ENCODE data around the gene SLC7A5. TPM values are rescaled to one million over a fixed set of nuclear protein-coding genes. Genes with fewer than 3 reads are reported as not detected.

The SLC7A5 gene
- total RNA-seq, 3 donors from 2014 or later (not counting 1 experiment from before 2014, with no cell fraction given), result 27.2 to 66.1 (median 34.2) TPM

DNA sequence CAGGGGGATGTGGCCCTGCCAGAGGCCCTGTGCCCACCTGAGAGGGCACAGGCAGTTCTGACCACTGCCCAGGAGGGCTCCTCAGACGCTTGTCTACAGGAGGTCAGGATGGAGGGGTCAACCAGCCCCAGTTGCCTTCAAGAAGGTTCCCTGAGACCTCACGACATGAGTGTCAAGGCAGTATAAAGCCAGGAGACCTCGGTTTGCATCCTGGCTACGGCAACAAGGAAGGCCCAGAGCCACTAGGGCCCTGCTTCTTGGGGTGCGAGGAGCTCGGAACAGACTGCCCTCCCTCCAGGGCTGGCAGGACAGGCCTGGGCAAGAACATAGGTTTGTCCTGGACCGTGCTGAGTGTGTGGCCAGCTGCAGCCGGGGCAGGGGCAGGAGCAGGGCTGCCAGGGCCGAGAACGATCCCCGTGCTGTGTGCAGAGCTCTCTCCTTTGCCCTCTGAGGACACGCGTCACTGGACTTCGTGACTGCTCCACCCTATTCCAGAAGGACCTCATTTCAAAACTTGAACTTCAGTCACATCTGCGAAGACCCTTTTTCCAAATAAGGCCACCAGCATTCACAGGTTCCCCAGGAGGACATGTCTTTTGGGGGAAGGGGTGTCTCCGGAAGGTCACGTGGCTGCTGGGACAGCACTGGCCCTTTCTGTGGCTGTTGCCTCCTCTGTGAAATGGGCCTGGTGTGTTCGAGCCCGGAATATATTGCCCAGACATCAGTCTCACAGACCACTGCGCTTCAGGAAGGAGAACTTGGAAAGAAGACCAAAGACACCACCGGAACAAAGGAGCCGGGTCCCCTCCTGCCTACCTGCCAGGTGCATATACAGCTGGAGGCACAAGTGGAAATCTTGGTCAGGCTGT lies 27.7 kb downstream of the SLC7A5 start:
- intact Hi-C loops (cut with micrococcal nuclease), result no loop called here
- Histone ChIP-seq H3K9me3 (ENCODE audit: control insufficient read depth, insufficient read depth, low read length) (no peaks in the 10 kb centered on the region), H3K4me1 (ENCODE audit: control insufficient read depth, insufficient read depth, low read length) (peaks cover 10% of the 10 kb centered on the region), H3K36me3 (ENCODE audit: control insufficient read depth, insufficient read depth, low read length) (peaks cover 5% of the 10 kb centered on the region), H3K4me3 (ENCODE audit: low read length) (no peak overlapping the region), H3K27ac (ENCODE audit: low read length) (no peak overlapping the region), H3K27me3 (ENCODE audit: control insufficient read depth, insufficient read depth, low read length) (no peaks in the 10 kb centered on the region)
- Mint-ChIP-seq H3K27me3 (ENCODE audit: low read depth in 2 of 2) (no peaks in the 10 kb centered on the region), H3K4me1 (no peaks in the 10 kb centered on the region), H3K9me3 (no peaks in the 10 kb centered on the region), H3K36me3 (no peaks in the 10 kb centered on the region), H3K4me3 (no peak overlapping the region), H3K27ac (no peak overlapping the region)
- DNase-seq, result no peak
- TF ChIP-seq, protein P1, sequence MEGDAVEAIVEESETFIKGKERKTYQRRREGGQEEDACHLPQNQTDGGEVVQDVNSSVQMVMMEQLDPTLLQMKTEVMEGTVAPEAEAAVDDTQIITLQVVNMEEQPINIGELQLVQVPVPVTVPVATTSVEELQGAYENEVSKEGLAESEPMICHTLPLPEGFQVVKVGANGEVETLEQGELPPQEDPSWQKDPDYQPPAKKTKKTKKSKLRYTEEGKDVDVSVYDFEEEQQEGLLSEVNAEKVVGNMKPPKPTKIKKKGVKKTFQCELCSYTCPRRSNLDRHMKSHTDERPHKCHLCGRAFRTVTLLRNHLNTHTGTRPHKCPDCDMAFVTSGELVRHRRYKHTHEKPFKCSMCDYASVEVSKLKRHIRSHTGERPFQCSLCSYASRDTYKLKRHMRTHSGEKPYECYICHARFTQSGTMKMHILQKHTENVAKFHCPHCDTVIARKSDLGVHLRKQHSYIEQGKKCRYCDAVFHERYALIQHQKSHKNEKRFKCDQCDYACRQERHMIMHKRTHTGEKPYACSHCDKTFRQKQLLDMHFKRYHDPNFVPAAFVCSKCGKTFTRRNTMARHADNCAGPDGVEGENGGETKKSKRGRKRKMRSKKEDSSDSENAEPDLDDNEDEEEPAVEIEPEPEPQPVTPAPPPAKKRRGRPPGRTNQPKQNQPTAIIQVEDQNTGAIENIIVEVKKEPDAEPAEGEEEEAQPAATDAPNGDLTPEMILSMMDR (IDR thresholded peaks at IDR 0.05), result no peak
- 95% methylated on average over 22 of the region's 22 CpGs for WGBS (ENCODE audit: insufficient coverage)
- ATAC-seq, result no peak

DNA sequence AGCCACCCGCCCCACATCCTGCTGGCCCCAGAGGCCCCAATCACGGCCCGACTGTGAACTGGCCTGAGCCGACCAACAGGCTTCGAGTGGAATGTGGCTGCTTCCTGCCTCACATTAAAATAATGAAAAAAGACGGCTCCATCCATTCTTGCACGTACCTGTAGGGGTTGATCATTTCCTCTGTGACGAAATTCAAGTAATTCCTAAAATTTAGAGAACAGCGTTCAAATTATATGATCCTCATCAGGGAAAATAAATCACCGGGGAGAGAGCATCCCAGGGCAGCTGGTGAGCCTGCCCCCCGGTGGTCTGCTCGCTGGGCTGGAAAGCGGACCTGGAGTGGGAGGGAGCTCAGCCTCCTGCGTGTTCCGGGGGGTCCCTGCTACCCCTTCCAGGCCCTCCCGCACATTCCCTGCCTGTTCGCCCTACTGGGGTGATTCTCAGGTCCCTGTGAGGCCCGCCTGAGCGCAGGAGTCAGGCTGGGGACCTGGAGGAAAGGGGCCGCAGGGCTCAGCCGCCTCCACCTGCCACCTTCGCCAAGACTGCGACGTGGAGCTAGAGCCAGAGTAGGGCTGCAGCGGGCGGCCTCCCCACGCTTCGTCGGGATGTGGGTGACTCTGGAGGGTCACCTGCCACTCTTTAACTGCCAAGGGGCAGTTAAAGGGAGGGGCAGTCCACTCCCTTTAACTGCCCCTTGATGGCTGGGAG lies 28.9 kb downstream of the SLC7A5 start:
- Mint-ChIP-seq H3K27ac (no peak overlapping the region), H3K4me3 (no peak overlapping the region), H3K36me3 (no peaks in the 10 kb centered on the region), H3K27me3 (ENCODE audit: low read depth in 2 of 2) (no peaks in the 10 kb centered on the region), H3K9me3 (no peaks in the 10 kb centered on the region), H3K4me1 (no peaks in the 10 kb centered on the region)
- WGBS (ENCODE audit: insufficient coverage), result 91% methylated on average over 29 of the region's 29 CpGs
- Histone ChIP-seq H3K27me3 (ENCODE audit: control insufficient read depth, insufficient read depth, low read length) (no peaks in the 10 kb centered on the region), H3K36me3 (ENCODE audit: control insufficient read depth, insufficient read depth, low read length) (peaks cover 11% of the 10 kb centered on the region), H3K4me1 (ENCODE audit: control insufficient read depth, insufficient read depth, low read length) (peaks cover 10% of the 10 kb centered on the region), H3K9me3 (ENCODE audit: control insufficient read depth, insufficient read depth, low read length) (no peaks in the 10 kb centered on the region), H3K4me3 (ENCODE audit: low read length) (no peak overlapping the region), H3K27ac (ENCODE audit: low read length) (no peak overlapping the region)
- intact Hi-C loops (cut with micrococcal nuclease), result no loop called here
- ATAC-seq, result no peak
- TF ChIP-seq, protein P1 (IDR thresholded peaks at IDR 0.05), result no peak
- no peak for DNase-seq

DNA sequence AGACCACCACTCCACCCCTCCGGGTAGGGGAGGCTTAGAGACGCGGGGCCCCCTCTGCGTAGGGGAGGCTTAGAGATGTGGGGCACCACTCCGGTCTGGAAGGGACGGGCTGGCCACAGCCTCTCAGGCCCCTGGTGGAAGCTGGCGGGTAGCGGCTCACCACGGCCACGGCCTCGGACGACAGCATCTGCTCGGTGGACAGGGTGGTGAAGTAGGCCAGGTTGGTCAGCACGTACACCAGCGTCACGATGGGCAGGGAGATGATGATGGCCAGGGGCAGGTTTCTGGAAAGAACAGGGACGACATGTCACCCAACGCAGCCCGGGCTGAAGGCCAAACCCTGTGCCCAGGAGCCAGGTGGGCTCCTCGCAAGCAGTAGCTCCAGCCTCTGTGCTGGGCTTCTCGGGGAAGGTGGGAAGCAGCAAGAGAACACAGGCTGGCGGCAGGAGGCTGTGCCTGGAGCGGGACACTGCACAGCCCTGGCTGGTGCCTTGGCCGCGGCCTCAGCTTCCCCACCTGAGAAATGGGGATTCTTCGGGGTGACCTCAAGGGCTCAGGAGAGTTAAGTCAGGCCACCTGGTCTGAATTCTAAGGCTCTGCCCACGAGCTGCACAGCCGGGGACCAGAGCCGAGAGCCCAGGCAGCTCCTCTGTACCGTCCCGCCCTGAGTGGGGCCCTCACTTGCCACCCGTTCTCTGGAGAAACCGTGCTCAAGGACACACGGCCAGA lies 29.6 kb downstream of the SLC7A5 start:
- no peak for ATAC-seq
- peaks cover 11% of the 10 kb centered on the region for H3K36me3 ChIP-seq (ENCODE audit: control insufficient read depth, insufficient read depth, low read length)
- Mint-ChIP-seq H3K9me3 (no peaks in the 10 kb centered on the region), H3K36me3 (no peaks in the 10 kb centered on the region), H3K4me1 (no peaks in the 10 kb centered on the region), H3K27ac (no peak overlapping the region), H3K27me3 (ENCODE audit: low read depth in 2 of 2) (no peaks in the 10 kb centered on the region), H3K4me3 (no peak overlapping the region)
- H3K27me3 ChIP-seq (ENCODE audit: control insufficient read depth, insufficient read depth, low read length), result no peaks in the 10 kb centered on the region
- intact Hi-C loops (cut with micrococcal nuclease), result no loop called here
- DNase-seq, result no peak
- TF ChIP-seq, protein P1 (IDR thresholded peaks at IDR 0.05), result no peak
- 80% methylated on average over 34 of the region's 34 CpGs for WGBS (ENCODE audit: insufficient coverage)
- no peak overlapping the region for H3K27ac ChIP-seq (ENCODE audit: low read length)
- H3K4me1 ChIP-seq (ENCODE audit: control insufficient read depth, insufficient read depth, low read length), result peaks cover 10% of the 10 kb centered on the region
- H3K9me3 ChIP-seq (ENCODE audit: control insufficient read depth, insufficient read depth, low read length), result no peaks in the 10 kb centered on the region
- no peak overlapping the region for H3K4me3 ChIP-seq (ENCODE audit: low read length)
